MM.1S (cell line): Measurements from ENCODE around the gene NRXN3.

Source experiments
- DNase-seq: peaks from one replicate; pipeline ENCODE4 v3.0.0-alpha.2; 2015
- H2AFZ ChIP-seq: fragments of 300-600 bp; sonication (generic); 2 replicates; pipeline ENCODE4 v1.6.0; 2016; ENCODE audit warnings: antibody characterized with exemption, low read length
- H3F3A ChIP-seq: fragments of 300-600 bp; sonication (generic); 2 replicates; pipeline ENCODE4 v1.6.1; 2016; ENCODE audit warnings: mild to moderate bottlenecking, antibody characterized with exemption, low read length, moderate library complexity, mixed read lengths; ENCODE audit not compliant: insufficient read depth
- H3K27ac ChIP-seq: fragments of 300-600 bp; sonication (generic); 2 replicates; pipeline ENCODE4 v1.5.1; 2016; ENCODE audit warnings: mild to moderate bottlenecking, low read length
- H3K27me3 ChIP-seq: fragments of 300-600 bp; sonication (generic); replicated peaks from 2 replicates; pipeline ENCODE4 v1.6.0; 2016; ENCODE audit warnings: low read length; ENCODE audit not compliant: insufficient read depth
- H3K36me3 ChIP-seq: fragments of 300-600 bp; sonication (generic); replicated peaks from 2 replicates; pipeline ENCODE4 v1.6.1; 2016; ENCODE audit warnings: mild to moderate bottlenecking, low read length, mixed read lengths; ENCODE audit not compliant: insufficient read depth
- H3K4me1 ChIP-seq: fragments of 300-600 bp; sonication (generic); 2 replicates; pipeline ENCODE4 v1.6.1; 2016; ENCODE audit warnings: low read length, mixed read lengths
- H3K4me2 ChIP-seq: fragments of 300-600 bp; sonication (generic); 2 replicates; pipeline ENCODE4 v1.6.0; 2016; ENCODE audit warnings: low read depth, low read length
- H3K4me3 ChIP-seq: fragments of 300-600 bp; sonication (generic); 2 replicates; pipeline ENCODE4 v1.5.1; 2016; ENCODE audit warnings: low read length, mixed read lengths
- H3K79me2 ChIP-seq: fragments of 300-600 bp; sonication (generic); 2 replicates; pipeline ENCODE4 v1.6.1; 2016; ENCODE audit warnings: mixed run types, low read length, mixed read lengths
- H3K9ac ChIP-seq: fragments of 300-600 bp; sonication (generic); 2 replicates; pipeline ENCODE4 v1.6.1; 2016; ENCODE audit warnings: low read length, mixed read lengths
- H3K9me2 ChIP-seq: fragments of 300-600 bp; sonication (generic); replicated peaks from 2 replicates; pipeline ENCODE4 v1.6.1; 2016; ENCODE audit warnings: mild to moderate bottlenecking, low read length, mixed read lengths; ENCODE audit not compliant: insufficient read depth
- H3K9me3 ChIP-seq: fragments of 300-600 bp; sonication (generic); replicated peaks from 2 replicates; pipeline ENCODE4 v1.6.1; 2016; ENCODE audit warnings: mild to moderate bottlenecking, low read length, mixed read lengths; ENCODE audit not compliant: insufficient read depth
- H4K20me1 ChIP-seq: fragments of 300-600 bp; sonication (generic); 2 replicates; pipeline ENCODE4 v1.6.1; 2016; ENCODE audit warnings: mild to moderate bottlenecking, low read length, moderate library complexity, mixed read lengths; ENCODE audit not compliant: insufficient read depth
- EZH2 ChIP-seq: fragments of 300-600 bp; sonication (generic); optimal IDR thresholded peaks from 2 replicates; pipeline ENCODE3; 2017; ENCODE audit warnings: low read depth, mild to moderate bottlenecking, antibody characterized with exemption, low read length, mixed read lengths
- EZH2phosphoT487 ChIP-seq: fragments of 300-600 bp; sonication (generic); IDR thresholded peaks from 2 replicates; pipeline ENCODE4 v1.6.1; 2018; ENCODE audit warnings: antibody characterized with exemption, low read length
- TF ChIP-seq, protein P1 (sequence below): fragments of 300-600 bp; sonication (generic); IDR thresholded peaks from 2 replicates; pipeline ENCODE4 v1.5.1; 2016; ENCODE audit warnings: antibody characterized with exemption, low read length, mixed read lengths

Gene NRXN3

DNA sequence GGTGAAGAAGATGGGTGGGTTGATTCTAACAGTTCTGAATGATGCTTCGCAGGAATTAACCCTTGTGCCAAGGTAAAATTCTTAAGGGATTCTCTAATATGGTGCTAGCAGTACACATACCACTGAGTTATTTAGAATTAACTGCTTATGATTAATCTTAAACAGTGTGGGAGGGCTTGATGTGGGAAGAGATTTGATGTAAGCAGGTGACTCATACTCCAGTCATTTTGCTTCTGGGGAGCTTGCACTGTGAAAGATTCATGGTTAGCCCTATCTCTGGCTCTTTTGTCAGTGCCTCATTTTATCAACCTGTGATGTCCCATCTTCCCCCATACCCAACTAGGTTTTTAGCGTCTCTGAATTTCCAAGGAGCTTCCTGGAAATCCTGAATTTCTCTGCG lies 83.8 kb downstream of the NRXN3 start:
- Histone ChIP-seq H2AFZ (no peak overlapping the region), H3K4me1 (no peaks in the 10 kb centered on the region), H4K20me1 (no peaks in the 10 kb centered on the region), H3K9me2 (no peaks in the 10 kb centered on the region), H3K27me3 (no peaks in the 10 kb centered on the region), H3K9ac (no peak overlapping the region), H3K79me2 (no peaks in the 10 kb centered on the region), H3F3A (no peaks in the 10 kb centered on the region), H3K4me3 (no peak overlapping the region), H3K27ac (no peak overlapping the region), H3K9me3 (no peaks in the 10 kb centered on the region), H3K36me3 (no peaks in the 10 kb centered on the region), H3K4me2 (no peak overlapping the region)
- DNase-seq = no peak
- TF ChIP-seq, protein P1, sequence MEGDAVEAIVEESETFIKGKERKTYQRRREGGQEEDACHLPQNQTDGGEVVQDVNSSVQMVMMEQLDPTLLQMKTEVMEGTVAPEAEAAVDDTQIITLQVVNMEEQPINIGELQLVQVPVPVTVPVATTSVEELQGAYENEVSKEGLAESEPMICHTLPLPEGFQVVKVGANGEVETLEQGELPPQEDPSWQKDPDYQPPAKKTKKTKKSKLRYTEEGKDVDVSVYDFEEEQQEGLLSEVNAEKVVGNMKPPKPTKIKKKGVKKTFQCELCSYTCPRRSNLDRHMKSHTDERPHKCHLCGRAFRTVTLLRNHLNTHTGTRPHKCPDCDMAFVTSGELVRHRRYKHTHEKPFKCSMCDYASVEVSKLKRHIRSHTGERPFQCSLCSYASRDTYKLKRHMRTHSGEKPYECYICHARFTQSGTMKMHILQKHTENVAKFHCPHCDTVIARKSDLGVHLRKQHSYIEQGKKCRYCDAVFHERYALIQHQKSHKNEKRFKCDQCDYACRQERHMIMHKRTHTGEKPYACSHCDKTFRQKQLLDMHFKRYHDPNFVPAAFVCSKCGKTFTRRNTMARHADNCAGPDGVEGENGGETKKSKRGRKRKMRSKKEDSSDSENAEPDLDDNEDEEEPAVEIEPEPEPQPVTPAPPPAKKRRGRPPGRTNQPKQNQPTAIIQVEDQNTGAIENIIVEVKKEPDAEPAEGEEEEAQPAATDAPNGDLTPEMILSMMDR = no peak

DNA sequence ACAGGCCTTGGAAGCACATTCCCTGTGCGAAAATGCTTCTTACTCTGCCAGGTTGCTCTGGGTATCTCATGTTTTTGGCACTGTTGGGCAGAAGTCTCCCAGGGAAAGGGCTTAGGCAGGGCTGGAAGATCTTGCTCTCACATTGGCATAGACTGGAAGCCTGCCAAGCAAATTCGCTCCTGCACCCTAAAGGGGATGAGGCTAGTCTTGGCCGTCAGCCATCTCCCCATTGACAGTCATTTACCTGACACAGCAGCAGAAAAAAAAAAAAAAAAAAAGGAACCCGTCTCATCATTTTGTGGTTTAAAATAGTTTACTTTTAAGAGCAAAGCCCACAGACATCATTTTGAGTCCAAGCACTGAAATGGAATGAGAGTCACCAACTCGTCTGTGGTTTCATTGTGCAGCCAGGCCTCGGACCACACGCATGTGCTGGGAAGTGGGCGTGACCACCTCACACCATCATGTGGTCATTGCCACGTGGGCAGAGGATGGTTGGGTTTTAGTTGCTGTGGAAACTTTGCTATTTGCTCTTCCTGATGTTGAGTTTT lies 84.8 kb downstream of the NRXN3 start:
- H2AFZ ChIP-seq = no peak overlapping the region
- H3K9me3 ChIP-seq = no peaks in the 10 kb centered on the region
- H3K9ac ChIP-seq = no peak overlapping the region
- no peaks in the 10 kb centered on the region for H3K9me2 ChIP-seq
- no peaks in the 10 kb centered on the region for H3K27me3 ChIP-seq
- H4K20me1 ChIP-seq = no peaks in the 10 kb centered on the region
- H3F3A ChIP-seq = no peaks in the 10 kb centered on the region
- no peak overlapping the region for H3K4me2 ChIP-seq
- no peaks in the 10 kb centered on the region for H3K4me1 ChIP-seq
- DNase-seq = peak; percentile 34
- H3K4me3 ChIP-seq = no peak overlapping the region
- H3K79me2 ChIP-seq = no peaks in the 10 kb centered on the region
- TF ChIP-seq, protein P1 = no peak
- TF ChIP-seq EZH2phosphoT487 (no peak), EZH2 (no peak)
- no peaks in the 10 kb centered on the region for H3K36me3 ChIP-seq
- no peak overlapping the region for H3K27ac ChIP-seq

DNA sequence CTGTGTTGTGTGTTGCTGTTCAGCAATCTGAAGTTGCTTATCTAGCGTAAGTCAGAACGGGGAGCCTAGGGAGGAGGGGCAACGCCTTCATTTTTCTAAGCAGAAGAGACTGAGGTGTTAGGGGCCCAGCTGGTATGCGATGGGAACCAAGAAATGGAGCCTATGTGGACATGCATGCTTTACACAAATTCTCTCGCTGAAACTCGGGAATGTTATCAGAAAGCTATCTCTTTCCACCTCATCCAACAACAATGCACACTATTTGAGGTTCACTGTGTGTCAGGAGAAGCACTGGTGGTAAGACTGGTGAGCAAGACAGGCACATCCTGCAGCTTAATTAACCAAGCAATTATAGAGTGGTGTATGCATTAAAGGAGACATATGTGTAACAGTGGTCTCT lies 89.7 kb downstream of the NRXN3 start:
- Histone ChIP-seq H3K4me2 (no peak overlapping the region), H3K4me3 (no peak overlapping the region), H3K79me2 (no peaks in the 10 kb centered on the region), H3K9me3 (no peaks in the 10 kb centered on the region), H3K9ac (no peak overlapping the region), H3F3A (no peaks in the 10 kb centered on the region), H3K36me3 (no peaks in the 10 kb centered on the region), H3K4me1 (no peaks in the 10 kb centered on the region), H3K27ac (no peak overlapping the region), H4K20me1 (no peaks in the 10 kb centered on the region), H3K9me2 (no peaks in the 10 kb centered on the region), H3K27me3 (no peaks in the 10 kb centered on the region), H2AFZ (no peak overlapping the region)
- no peak for DNase-seq
- TF ChIP-seq EZH2 = no peak
- no peak for TF ChIP-seq EZH2phosphoT487
- TF ChIP-seq, protein P1 = no peak
